PC-9 (cell line): ENCODE measurements around the gene SLCO4A1.

Experiments used
- EZH2 ChIP-seq: fragments of 200-600 bp; sonication (generic); IDR thresholded peaks from 2 replicates; pipeline ENCODE4 v1.8.0; 2017; ENCODE audit warnings: antibody characterized with exemption, low read depth
- TF ChIP-seq, protein P1 (sequence below): fragments of 200-600 bp; sonication (generic); conservative IDR thresholded peaks from 2 replicates; pipeline ENCODE4 v1.6.1; 2017; ENCODE audit warnings: mixed run types, antibody characterized with exemption, mild to moderate bottlenecking, moderate library complexity

DNA sequence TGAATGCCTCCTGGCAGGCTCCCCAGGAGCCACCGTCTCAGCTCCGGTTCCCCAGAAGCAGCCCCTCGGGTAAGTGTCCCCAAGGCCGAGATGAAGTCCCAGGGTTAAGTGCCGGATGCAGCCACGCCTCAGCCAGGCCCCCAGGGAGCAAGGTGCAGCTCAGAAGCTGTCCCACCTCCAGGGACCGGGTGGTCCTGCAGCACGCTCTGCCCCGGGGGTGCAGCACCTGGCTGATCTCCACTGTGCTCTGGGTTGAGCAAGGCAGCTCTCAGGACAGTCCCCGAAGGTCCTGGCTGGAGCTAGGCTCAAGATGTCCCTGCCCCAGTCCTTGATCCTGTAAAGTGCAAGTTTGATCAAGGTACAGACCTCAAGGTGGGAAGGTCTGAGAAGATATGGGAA is 51.2 kb downstream of the SLCO4A1 start:
- TF ChIP-seq, protein P1, sequence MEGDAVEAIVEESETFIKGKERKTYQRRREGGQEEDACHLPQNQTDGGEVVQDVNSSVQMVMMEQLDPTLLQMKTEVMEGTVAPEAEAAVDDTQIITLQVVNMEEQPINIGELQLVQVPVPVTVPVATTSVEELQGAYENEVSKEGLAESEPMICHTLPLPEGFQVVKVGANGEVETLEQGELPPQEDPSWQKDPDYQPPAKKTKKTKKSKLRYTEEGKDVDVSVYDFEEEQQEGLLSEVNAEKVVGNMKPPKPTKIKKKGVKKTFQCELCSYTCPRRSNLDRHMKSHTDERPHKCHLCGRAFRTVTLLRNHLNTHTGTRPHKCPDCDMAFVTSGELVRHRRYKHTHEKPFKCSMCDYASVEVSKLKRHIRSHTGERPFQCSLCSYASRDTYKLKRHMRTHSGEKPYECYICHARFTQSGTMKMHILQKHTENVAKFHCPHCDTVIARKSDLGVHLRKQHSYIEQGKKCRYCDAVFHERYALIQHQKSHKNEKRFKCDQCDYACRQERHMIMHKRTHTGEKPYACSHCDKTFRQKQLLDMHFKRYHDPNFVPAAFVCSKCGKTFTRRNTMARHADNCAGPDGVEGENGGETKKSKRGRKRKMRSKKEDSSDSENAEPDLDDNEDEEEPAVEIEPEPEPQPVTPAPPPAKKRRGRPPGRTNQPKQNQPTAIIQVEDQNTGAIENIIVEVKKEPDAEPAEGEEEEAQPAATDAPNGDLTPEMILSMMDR, result no peak
- no peak for TF ChIP-seq EZH2
